Motor neuron (in vitro differentiated cells): ENCODE results near the gene RTN4R. TPM values are rescaled to one million over a fixed set of nuclear protein-coding genes. Genes with fewer than 3 reads are reported as not detected.

Source experiments
- ATAC-seq, 8 experiments: fragments of 200-7000 bp; cut with Tn5 transposase; replicated peaks in 6 of 8; 2 replicates each; pipeline ENCODE4 v1.8.0; 2021; ENCODE audit warnings: mild to moderate bottlenecking in 8 of 8, moderate library complexity in 8 of 8
- H3K27ac ChIP-seq, 2 donors: fragments of 250-450 bp; sonication (Bioruptor Pico); 2 replicates each; pipeline ENCODE4 v1.9.0; 2021; ENCODE audit warnings: antibody characterized with exemption in 2 of 2, mild to moderate bottlenecking in 2 of 2, moderate library complexity in 1 of 2
- H3K4me1 ChIP-seq, 2 donors: fragments of 250-450 bp; sonication (Bioruptor Pico); replicated peaks in 1 of 2; 2 replicates each; pipeline ENCODE4 v1.6.1; 2021; ENCODE audit warnings: antibody characterized with exemption in 2 of 2, mild to moderate bottlenecking in 2 of 2, moderate library complexity in 1 of 2
- H3K4me3 ChIP-seq, 5 donors: fragments of 250-450 bp; sonication (Bioruptor Pico); 2 replicates each; pipeline ENCODE4 v1.9.0; 2021; ENCODE audit warnings: antibody characterized with exemption in 5 of 5, mild to moderate bottlenecking in 5 of 5, moderate library complexity in 4 of 5
- WGBS, 10 experiments: fragments of 450-650 bp; shearing (Covaris generic); methylation state at CpG; one replicate each; pipeline ENCODE4 v1.0.0; 2022; 5-methylcytosine and 5-hydroxymethylcytosine counted together
- in situ Hi-C, 9 experiments: fragments of 400-800 bp; cut with MboI; loops; one replicate each; pipeline ENCODE4 v1.15.0; 2021; ENCODE audit warnings: low sequenced_read_pairs in 9 of 9, low pct_unique_long_range_greater_than_20kb in 2 of 9; ENCODE audit not compliant: unreplicated experiment in 9 of 9
- total RNA-seq, 8 experiments: library from RNA; unstranded; fragments of 300-600 nt; gene quantifications; 2 replicates each; pipeline versions ENCODE4 v1.2.3 to v1.2.4, GENCODE V29; 2022

RTN4R gene
- total RNA-seq, 8 experiments from 2014 or later, result 1.0 to 17.7 (median 6.3) TPM

DNA sequence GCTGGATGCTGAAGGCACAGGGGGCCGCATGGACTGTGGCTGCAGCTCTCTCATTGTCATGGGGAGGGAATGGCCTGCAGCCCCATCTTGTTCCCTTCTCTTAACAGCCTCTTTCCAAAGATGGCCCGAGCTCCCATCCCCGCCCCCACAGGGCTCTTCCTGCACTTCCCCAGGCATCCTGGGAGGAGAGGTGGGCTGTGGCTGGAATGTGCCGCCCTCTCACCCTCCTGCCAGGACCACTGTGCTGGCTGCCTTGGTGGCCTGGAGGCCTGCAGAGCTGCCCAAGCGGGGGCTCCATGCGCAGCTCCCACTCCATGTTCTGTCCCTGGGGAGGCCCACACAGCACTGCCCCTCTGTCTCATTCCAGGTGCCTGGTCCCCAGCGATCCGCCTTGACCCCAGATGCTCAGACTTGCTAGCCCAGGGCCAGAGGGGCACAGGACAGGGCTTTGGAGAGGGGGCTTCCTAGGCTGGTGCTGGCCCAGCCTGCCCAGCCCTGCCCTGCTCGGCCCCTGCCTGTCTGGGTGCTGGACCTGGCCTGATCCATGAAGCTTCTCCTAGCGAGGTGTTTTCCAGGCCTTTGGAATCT is 56.6 kb downstream of the RTN4R start:
- H3K27ac ChIP-seq, result peak overlapping the region in 1 of 2 donors; percentile 51
- peaks cover 35 to 43% of the 10 kb centered on the region in 2 donors for H3K4me1 ChIP-seq
- no peak overlapping the region for H3K4me3 ChIP-seq
- in situ Hi-C loops, result no loop called here
- ATAC-seq, result peak in 1 of 8 experiments; percentile 6
- 40 to 71% methylated on average over 1 to 3 of the region's 10 CpGs; no CpG with 5 or more reads in 8 of the 10 experiments for WGBS, 10 experiments

DNA sequence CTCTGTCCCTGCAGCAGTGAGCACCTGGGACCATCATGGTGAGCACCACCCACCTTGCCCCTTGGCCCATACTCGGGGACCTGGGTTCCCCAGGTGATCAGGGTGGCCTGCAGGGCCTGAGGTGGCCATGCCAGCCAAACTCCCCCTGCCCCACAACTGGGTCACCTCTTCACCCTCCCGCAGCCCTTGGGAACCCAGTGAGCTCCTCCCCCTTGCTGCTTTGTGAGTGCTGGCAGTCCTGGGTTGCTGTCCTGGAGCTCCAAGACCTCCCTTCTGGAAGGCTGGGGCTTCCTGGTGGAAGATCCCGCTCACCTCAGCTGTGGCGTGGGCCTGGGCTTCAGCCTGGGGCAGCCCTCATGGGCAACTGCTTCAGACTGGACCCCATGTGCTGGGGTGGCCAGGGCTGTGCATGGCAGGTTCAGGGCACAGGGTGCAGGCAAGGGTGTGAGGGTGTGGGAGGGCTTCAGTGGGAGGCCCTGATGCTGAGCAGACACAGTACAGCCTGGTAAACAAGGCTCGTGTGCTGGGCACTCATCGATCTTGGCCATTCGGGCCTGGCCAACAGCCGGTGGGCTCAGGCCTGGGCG is 57.6 kb downstream of the RTN4R start:
- Histone ChIP-seq H3K4me1 (peaks cover 44 to 52% of the 10 kb centered on the region in 2 donors), H3K27ac (no peak overlapping the region), H3K4me3 (no peak overlapping the region)
- in situ Hi-C loops, result no loop called here
- no peak for ATAC-seq
- WGBS, 10 experiments, result 94% methylated on average over 3 of the region's 9 CpGs; no CpG with 5 or more reads in 9 of the 10 experiments

DNA sequence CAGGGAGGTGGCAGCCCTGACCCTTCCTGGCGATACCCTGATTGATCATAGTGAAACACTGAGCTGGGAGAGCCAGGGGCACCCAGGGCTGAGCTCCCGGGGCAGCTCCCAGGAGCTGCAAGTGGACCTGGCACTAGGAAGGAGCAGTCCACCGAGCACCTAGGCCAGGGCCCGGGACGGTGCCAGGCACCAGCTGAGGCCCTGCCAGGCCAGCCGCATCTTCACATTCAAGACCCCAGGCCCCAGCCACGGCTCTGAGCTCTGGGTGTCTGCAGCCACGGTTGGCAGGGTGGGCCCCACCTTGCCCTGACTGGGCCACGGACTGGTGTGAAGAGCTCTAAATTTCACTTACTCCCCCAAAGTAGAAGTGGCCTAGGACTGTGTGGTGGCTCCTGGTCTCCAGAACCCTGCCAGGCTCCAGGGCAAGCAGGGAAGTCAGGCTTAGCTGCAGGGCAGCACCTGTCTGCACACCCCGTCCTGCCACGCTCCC is 58.3 kb downstream of the RTN4R start:
- Histone ChIP-seq H3K4me1 (peaks cover 52 to 60% of the 10 kb centered on the region in 2 donors), H3K27ac (no peak overlapping the region), H3K4me3 (no peak overlapping the region)
- WGBS, 10 experiments, result 58 to 100% (median 60%) methylated on average over 1 to 2 of the region's 11 CpGs; no CpG with 5 or more reads in 7 of the 10 experiments
- ATAC-seq, result no peak
- in situ Hi-C loops, result no loop called here

DNA sequence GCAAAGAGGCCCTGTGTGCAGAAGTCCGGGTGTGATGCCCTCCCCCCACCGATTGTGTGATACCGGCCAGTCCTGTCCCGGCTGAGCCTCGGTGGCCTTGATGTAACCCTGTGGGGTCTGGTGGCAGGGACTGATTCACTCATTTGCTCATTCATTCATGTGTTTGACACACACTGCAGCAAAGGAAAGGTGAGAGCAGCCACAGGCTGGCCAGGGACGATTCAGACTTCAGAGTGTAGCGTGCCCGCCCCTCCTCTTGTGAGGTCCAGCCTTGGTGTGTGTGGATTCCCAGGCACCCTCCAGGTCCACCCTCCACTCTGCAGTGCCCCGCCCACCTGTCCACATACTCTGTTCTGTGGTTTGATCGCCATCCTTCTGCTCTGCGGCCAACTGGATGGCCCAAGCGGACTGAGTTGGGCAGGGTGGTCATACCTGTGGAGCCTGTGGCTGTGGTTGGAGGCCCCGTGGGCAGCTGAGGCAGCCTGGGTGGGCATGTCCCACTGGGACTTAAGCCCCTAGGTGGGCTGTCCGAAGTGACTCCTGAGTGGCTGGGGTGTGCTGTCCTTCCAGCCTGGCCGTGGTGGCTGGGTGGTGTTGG is 59.3 kb downstream of the RTN4R start:
- H3K4me1 ChIP-seq, result peaks cover 60 to 67% of the 10 kb centered on the region in 2 donors
- 40 to 94% (median 73%) methylated on average over 1 to 7 of the region's 15 CpGs; no CpG with 5 or more reads in 7 of the 10 experiments for WGBS, 10 experiments
- peak overlapping the region in 1 of 2 donors; percentile 30 for H3K27ac ChIP-seq
- H3K4me3 ChIP-seq, result no peak overlapping the region
- ATAC-seq, result no peak
- in situ Hi-C loops, result no loop called here

DNA sequence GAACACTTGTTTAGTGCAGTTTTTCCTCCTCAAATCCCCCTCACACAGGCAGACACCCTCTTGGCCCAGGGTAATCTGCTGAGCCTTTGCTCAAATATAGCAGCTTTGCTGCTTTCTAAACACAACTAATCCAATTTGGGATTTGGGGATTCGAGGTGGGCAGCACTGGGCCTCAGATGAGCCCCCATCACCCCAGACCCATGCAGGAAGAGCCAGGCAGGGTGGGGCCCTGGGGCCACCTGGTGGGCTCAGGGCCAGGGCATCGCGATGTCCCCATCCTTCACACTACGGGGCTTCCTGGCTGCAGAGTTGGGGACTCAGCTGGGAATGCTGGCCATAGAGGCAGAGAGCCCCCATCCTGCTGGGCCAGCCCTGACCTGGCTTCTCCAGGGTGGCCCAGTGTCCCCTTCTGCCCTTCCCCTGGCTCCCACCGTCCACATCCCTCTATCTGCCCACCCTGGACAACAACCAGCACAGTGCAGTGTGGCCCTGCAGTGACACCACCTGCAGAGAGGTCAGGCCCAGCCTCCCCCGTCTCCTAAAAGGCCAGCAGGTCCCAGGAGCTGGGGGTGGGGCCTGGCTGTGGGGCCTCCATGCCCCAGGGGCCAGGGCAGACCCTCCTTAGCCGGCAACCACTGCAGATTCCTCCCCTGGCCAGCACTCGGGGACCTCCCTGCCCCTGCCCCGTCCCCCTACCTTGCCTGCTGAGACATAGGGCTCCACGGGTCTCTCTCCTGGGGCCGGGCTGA is 60.7 kb downstream of the RTN4R start:
- no peak for ATAC-seq
- Histone ChIP-seq H3K27ac (no peak overlapping the region), H3K4me1 (peaks cover 59 to 67% of the 10 kb centered on the region in 2 donors), H3K4me3 (no peak overlapping the region)
- in situ Hi-C loops, result no loop called here
- WGBS, 10 experiments, result 0 to 100% (median 42%) methylated on average over 1 to 3 of the region's 11 CpGs; no CpG with 5 or more reads in 6 of the 10 experiments

DNA sequence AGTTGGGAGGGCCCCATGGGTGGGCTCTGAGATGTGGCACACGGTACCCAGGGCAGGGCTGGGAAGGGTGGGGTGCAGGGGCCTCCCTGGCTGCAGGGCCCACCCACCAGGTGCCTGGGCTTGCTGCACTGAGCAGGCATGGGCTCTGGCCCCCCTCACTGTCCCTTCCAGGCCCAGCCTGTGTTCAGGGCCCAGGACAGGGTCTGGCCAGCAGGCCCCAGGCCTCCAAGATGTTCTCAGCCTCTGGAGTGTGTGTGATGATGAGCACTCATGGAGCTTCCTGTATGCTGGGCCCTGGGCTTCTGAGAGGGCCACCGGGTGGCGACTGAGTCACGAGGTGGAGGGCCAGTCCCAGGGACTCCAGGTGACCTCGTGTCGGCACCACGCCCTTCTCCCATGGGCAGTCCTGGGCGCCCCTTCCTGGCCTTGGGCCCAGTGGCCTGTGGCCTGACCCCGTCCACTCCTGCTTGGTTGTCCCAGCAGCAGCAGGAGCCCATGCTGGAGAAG is 61.4 kb downstream of the RTN4R start:
- 79% methylated on average over 2 of the region's 9 CpGs; no CpG with 5 or more reads in 9 of the 10 experiments for WGBS, 10 experiments
- Histone ChIP-seq H3K4me1 (peaks cover 59 to 65% of the 10 kb centered on the region in 2 donors), H3K27ac (peak overlapping the region in 1 of 2 donors; percentile 33), H3K4me3 (peak overlapping the region in 2 of 5 donors; percentile 10 to 18)
- peak in 4 of 8 experiments; percentile 2 to 61 (median 12) for ATAC-seq
- in situ Hi-C loops, result no loop called here

DNA sequence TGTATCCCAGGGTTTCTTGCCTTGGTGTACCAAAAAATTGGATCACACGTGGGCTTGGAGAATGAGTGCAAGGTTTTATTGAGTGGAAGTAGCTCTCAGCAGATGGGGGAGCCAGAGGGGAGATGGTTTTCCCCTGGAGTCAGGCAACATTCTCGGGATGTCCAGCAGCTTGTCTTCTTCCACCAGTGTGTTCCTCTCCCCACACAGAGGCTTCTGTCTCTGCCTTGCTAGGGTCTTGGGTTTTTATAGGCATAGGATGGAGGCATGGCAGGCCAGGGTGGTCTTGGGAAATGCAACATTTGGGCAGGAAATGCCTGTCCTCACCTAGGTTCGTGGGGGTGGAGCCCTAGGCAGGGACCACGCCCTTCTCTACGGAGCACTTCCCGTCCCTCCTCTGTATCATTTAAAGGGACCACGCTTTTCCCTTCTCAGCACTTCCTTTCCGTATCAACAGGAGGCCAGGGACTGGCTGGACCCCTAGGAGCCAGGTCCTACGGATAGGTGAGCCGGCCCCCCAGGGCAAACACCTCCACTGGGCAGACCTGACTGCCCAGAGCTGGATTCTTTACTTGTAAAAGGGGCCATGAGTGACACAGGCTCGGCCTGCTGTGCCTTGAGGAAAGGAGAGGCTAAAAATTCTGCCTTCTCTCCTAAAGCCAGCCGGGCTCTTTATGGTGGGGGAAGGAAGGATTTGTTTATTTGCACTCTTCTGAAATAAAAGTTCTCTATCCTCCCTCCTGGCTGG is 62.0 kb downstream of the RTN4R start:
- Histone ChIP-seq H3K4me3 (peak overlapping the region in 2 of 5 donors; percentile 10 to 18), H3K27ac (peak overlapping the region in 1 of 2 donors; percentile 33), H3K4me1 (peaks cover 55 to 59% of the 10 kb centered on the region in 2 donors)
- in situ Hi-C loops, result no loop called here
- WGBS, 10 experiments, result 0 to 83% (median 40%) methylated on average over 1 to 5 of the region's 12 CpGs; no CpG with 5 or more reads in 1 of the 10 experiments
- ATAC-seq, result peak; percentile 15 to 92 (median 46)

DNA sequence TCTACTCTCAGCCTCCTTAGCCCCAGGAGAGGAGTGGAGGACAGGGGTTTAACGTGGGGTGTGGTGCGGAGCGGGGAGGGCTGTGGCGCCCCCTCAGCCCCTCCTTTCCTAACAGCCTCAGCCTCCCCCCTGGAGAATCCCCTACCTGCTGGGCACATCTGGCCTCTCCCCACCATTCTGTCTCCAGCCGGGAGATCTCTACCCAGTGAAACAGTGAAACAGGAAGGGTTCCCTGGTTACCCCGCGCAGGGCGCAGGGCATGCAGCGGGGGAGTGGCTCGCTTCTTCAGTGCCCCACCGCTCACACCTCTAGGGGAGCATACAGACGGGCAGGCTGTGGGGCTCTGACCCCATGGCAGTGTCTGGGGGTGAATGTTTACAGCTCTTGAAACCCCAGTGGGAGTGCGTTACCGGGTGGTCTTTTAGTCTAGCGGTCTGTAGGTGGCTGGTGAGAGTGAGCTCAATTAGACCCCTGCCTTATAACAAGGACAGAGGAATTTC is 62.6 kb downstream of the RTN4R start:
- H3K4me3 ChIP-seq, result no peak overlapping the region
- H3K4me1 ChIP-seq, result peaks cover 54 to 56% of the 10 kb centered on the region in 2 donors
- H3K27ac ChIP-seq, result peak overlapping the region; percentile 19 to 62
- in situ Hi-C loops, result no loop called here
- 83 to 90% methylated on average over 2 to 3 of the region's 15 CpGs; no CpG with 5 or more reads in 8 of the 10 experiments for WGBS, 10 experiments
- ATAC-seq, result peak in 1 of 8 experiments; percentile 19

DNA sequence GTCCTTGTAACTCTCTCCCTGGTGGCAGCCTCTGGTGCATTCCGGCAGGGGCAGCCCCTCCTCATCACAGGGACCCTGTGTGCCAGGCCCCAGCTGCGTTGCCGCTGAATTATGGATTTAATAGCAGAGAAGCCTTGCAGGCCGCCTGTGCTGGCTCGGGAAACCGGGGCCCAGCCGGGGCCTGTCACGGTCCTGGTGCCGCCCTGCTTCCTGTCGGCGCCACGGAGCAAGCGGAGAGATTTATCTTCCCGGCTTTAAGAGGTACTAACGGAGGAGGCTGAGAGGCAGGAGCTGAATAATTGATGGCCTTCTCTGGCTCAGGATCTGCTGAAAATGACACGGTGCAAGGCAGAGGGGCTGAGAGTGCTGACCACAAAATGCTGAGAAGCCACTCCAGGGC is 63.3 kb downstream of the RTN4R start:
- Histone ChIP-seq H3K27ac (peak overlapping the region; percentile 19 to 62), H3K4me3 (no peak overlapping the region), H3K4me1 (peaks cover 56 to 61% of the 10 kb centered on the region in 2 donors)
- in situ Hi-C loops, result no loop called here
- ATAC-seq, result peak in 6 of 8 experiments; percentile 4 to 80 (median 70)
- WGBS, 10 experiments, result 0 to 80% (median 32%) methylated on average over 1 to 9 of the region's 16 CpGs; no CpG with 5 or more reads in 6 of the 10 experiments

DNA sequence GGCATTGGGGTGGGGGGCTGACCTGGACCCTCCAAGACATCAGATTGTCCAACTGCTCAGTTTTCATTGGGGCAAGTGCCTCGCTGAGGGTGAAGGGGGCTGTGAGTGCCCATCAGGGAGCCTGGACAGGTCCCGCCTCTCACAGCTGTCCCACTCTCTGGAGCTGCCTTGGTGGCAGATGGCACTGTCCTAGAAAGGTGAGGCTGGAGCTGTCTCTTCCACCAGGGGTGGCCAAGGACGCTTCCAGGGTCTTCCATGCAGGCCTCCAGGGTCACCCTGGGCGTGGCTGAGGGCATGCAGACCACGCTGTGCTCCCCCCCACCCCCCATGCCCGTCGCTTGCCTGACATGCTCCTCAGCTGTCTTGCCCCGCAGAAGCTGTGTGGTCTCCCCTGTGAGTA is 63.8 kb downstream of the RTN4R start:
- no CpG with 5 or more reads among the region's 8 CpGs for WGBS, 10 experiments
- Histone ChIP-seq H3K4me3 (no peak overlapping the region), H3K4me1 (peaks cover 57 to 62% of the 10 kb centered on the region in 2 donors), H3K27ac (peak overlapping the region; percentile 19 to 62)
- peak in 3 of 8 experiments; percentile 4 to 13 (median 12) for ATAC-seq
- in situ Hi-C loops, result no loop called here

DNA sequence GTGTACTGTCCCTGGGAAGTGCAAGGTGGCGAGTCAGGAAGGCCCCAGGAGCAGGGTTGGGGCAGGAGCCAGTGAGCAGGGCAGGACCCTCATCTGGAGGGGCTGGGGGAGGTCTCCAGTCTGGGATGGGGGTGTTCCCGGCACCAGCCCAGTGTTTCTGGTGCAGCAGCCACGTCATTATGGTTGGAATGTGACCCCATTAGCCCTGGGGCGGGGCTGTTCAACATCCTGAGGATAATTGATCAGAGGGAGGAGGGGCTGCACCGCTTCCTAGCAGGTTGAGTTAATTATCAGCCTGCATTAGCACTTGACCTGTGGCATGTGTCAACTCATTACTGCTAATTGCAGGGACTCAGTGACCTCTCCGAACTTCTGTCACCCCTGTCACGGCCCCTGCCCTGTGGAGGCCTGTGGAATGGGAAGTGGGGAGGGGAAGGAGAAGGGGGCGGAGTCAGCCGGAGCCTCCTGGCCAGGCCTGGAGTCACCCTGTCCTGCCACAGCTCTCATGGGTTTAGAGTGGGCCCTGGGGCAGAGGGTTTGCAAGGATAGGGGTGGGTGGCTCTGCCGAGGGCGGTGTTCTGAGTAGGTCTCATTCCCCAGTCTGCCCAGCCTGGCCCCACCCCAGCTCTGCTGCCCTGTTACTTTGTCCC is 64.4 kb downstream of the RTN4R start:
- ATAC-seq, result peak; percentile 4 to 52 (median 34)
- peaks cover 58 to 62% of the 10 kb centered on the region in 2 donors for H3K4me1 ChIP-seq
- WGBS, 10 experiments, result 0% methylated on average over 2 of the region's 11 CpGs; no CpG with 5 or more reads in 9 of the 10 experiments
- H3K4me3 ChIP-seq, result no peak overlapping the region
- peak overlapping the region; percentile 32 to 62 for H3K27ac ChIP-seq
- in situ Hi-C loops, result no loop called here
